ENCODE data around the gene KIAA1671.

GRCh38 chr22:24926428-24926725, 26.1 kb upstream of the KIAA1671 start:
- TF ChIP-seq CTCF (IDR thresholded peaks at IDR 0.05), result no peak
- TF ChIP-seq POLR2AphosphoS5 (IDR thresholded peaks at IDR 0.05), result no peak
